ENCODE data around the gene OSBPL9. TPM values are rescaled to one million over a fixed set of nuclear protein-coding genes. Genes with fewer than 3 reads are reported as not detected.

The OSBPL9 gene
- polyA plus RNA-seq, 1 experiment, result 68.3 TPM

- Histone ChIP-seq H3K4me3 (ENCODE audit: low read depth, low read length) (no peak overlapping the region), H3K36me3 (ENCODE audit: control insufficient read depth, insufficient read depth, low read length) (no peaks in the 10 kb centered on the region), H3K27me3 (ENCODE audit: control insufficient read depth, insufficient read depth, low read length) (no peaks in the 10 kb centered on the region)
- no peak for TF ChIP-seq CTCF (IDR thresholded peaks at IDR 0.05; ENCODE audit: insufficient read depth, low read depth, low read length)
- DNase-seq (ENCODE audit: low read depth), result no peak
- ChIA-PET CTCF (no interaction called here), POLR2A (no interaction called here)
Measured at GRCh38 chr1:51592711-51593110, 24.2 kb upstream of the OSBPL9 start.

GRCh38 chr1:51594716-51595115, 22.2 kb upstream of the OSBPL9 start:
- no peak overlapping the region for H3K4me3 ChIP-seq (ENCODE audit: low read depth, low read length)
- ChIA-PET CTCF (no interaction called here), POLR2A (no interaction called here)
- no peaks in the 10 kb centered on the region for H3K27me3 ChIP-seq (ENCODE audit: control insufficient read depth, insufficient read depth, low read length)
- DNase-seq (ENCODE audit: low read depth), result no peak
- TF ChIP-seq CTCF (IDR thresholded peaks at IDR 0.05; ENCODE audit: insufficient read depth, low read depth, low read length), result no peak
- no peaks in the 10 kb centered on the region for H3K36me3 ChIP-seq (ENCODE audit: control insufficient read depth, insufficient read depth, low read length)

GRCh38 chr1:51600529-51600928, 16.4 kb upstream of the OSBPL9 start:
- Histone ChIP-seq H3K4me3 (ENCODE audit: low read depth, low read length) (no peak overlapping the region), H3K27me3 (ENCODE audit: control insufficient read depth, insufficient read depth, low read length) (no peaks in the 10 kb centered on the region), H3K36me3 (ENCODE audit: control insufficient read depth, insufficient read depth, low read length) (no peaks in the 10 kb centered on the region)
- ChIA-PET POLR2A (interaction anchor here (0.6 kb wide), 1 partner anchor 10 kb away, joined by 5 read pairs; no protein-coding TSS in a partner anchor), CTCF (no interaction called here)
- no peak for TF ChIP-seq CTCF (IDR thresholded peaks at IDR 0.05; ENCODE audit: insufficient read depth, low read depth, low read length)
- DNase-seq (ENCODE audit: low read depth), result no peak

DNA sequence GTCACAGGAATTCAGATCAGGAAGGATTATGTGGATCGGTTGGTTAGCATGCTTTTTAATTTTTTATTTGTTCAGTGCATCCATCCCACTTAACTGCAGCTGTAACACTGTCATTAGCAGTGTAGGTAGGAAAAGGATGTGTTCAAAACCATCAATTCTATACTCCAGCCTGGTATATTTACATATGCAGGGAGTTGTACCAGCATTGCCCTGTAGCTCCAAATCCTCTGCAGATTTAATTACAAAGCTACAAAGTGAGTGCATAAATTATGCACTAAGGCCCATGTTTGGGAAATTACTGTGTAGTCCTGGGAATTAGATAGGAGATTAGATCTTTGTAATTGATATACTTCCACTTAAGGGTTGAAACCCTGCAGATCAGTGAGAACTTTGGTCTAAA, 15.9 kb upstream of the OSBPL9 start:
- POLR2A ChIA-PET, result interaction anchor here (0.5 to 0.6 kb wide), 2 partner anchors 10 to 27 kb away, joined by 5 to 6 read pairs; no protein-coding TSS in a partner anchor
- DNase-seq (ENCODE audit: low read depth), result no peak
- CTCF ChIA-PET, result no interaction called here
- no peak overlapping the region for H3K4me3 ChIP-seq (ENCODE audit: low read depth, low read length)
- no peaks in the 10 kb centered on the region for H3K27me3 ChIP-seq (ENCODE audit: control insufficient read depth, insufficient read depth, low read length)
- H3K36me3 ChIP-seq (ENCODE audit: control insufficient read depth, insufficient read depth, low read length), result no peaks in the 10 kb centered on the region
- TF ChIP-seq CTCF (IDR thresholded peaks at IDR 0.05; ENCODE audit: insufficient read depth, low read depth, low read length), result no peak

- DNase-seq (ENCODE audit: low read depth), result no peak
- TF ChIP-seq CTCF (IDR thresholded peaks at IDR 0.05; ENCODE audit: insufficient read depth, low read depth, low read length), result no peak
- H3K27me3 ChIP-seq (ENCODE audit: control insufficient read depth, insufficient read depth, low read length), result no peaks in the 10 kb centered on the region
- no peak overlapping the region for H3K4me3 ChIP-seq (ENCODE audit: low read depth, low read length)
- no peaks in the 10 kb centered on the region for H3K36me3 ChIP-seq (ENCODE audit: control insufficient read depth, insufficient read depth, low read length)
- ChIA-PET CTCF (no interaction called here), POLR2A (no interaction called here)
Measured at GRCh38 chr1:51605961-51606723, 10.8 kb upstream of the OSBPL9 start.

Measured in BJ (cell line).